ENCODE measurements around the gene DNAJB4. TPM values are rescaled to one million over a fixed set of nuclear protein-coding genes. Genes with fewer than 3 reads are reported as not detected.

DNAJB4 gene
- total and polyA plus RNA-seq, 2 of the 8 experiments (the other 6 are each of a cell fraction or from before 2014, with no cell fraction given): 6.6 to 21.8 TPM

GRCh38 chr1:78040484-78041089 lies 35.8 kb downstream of the DNAJB4 start (continued):
- TF ChIP-seq, protein P1, sequence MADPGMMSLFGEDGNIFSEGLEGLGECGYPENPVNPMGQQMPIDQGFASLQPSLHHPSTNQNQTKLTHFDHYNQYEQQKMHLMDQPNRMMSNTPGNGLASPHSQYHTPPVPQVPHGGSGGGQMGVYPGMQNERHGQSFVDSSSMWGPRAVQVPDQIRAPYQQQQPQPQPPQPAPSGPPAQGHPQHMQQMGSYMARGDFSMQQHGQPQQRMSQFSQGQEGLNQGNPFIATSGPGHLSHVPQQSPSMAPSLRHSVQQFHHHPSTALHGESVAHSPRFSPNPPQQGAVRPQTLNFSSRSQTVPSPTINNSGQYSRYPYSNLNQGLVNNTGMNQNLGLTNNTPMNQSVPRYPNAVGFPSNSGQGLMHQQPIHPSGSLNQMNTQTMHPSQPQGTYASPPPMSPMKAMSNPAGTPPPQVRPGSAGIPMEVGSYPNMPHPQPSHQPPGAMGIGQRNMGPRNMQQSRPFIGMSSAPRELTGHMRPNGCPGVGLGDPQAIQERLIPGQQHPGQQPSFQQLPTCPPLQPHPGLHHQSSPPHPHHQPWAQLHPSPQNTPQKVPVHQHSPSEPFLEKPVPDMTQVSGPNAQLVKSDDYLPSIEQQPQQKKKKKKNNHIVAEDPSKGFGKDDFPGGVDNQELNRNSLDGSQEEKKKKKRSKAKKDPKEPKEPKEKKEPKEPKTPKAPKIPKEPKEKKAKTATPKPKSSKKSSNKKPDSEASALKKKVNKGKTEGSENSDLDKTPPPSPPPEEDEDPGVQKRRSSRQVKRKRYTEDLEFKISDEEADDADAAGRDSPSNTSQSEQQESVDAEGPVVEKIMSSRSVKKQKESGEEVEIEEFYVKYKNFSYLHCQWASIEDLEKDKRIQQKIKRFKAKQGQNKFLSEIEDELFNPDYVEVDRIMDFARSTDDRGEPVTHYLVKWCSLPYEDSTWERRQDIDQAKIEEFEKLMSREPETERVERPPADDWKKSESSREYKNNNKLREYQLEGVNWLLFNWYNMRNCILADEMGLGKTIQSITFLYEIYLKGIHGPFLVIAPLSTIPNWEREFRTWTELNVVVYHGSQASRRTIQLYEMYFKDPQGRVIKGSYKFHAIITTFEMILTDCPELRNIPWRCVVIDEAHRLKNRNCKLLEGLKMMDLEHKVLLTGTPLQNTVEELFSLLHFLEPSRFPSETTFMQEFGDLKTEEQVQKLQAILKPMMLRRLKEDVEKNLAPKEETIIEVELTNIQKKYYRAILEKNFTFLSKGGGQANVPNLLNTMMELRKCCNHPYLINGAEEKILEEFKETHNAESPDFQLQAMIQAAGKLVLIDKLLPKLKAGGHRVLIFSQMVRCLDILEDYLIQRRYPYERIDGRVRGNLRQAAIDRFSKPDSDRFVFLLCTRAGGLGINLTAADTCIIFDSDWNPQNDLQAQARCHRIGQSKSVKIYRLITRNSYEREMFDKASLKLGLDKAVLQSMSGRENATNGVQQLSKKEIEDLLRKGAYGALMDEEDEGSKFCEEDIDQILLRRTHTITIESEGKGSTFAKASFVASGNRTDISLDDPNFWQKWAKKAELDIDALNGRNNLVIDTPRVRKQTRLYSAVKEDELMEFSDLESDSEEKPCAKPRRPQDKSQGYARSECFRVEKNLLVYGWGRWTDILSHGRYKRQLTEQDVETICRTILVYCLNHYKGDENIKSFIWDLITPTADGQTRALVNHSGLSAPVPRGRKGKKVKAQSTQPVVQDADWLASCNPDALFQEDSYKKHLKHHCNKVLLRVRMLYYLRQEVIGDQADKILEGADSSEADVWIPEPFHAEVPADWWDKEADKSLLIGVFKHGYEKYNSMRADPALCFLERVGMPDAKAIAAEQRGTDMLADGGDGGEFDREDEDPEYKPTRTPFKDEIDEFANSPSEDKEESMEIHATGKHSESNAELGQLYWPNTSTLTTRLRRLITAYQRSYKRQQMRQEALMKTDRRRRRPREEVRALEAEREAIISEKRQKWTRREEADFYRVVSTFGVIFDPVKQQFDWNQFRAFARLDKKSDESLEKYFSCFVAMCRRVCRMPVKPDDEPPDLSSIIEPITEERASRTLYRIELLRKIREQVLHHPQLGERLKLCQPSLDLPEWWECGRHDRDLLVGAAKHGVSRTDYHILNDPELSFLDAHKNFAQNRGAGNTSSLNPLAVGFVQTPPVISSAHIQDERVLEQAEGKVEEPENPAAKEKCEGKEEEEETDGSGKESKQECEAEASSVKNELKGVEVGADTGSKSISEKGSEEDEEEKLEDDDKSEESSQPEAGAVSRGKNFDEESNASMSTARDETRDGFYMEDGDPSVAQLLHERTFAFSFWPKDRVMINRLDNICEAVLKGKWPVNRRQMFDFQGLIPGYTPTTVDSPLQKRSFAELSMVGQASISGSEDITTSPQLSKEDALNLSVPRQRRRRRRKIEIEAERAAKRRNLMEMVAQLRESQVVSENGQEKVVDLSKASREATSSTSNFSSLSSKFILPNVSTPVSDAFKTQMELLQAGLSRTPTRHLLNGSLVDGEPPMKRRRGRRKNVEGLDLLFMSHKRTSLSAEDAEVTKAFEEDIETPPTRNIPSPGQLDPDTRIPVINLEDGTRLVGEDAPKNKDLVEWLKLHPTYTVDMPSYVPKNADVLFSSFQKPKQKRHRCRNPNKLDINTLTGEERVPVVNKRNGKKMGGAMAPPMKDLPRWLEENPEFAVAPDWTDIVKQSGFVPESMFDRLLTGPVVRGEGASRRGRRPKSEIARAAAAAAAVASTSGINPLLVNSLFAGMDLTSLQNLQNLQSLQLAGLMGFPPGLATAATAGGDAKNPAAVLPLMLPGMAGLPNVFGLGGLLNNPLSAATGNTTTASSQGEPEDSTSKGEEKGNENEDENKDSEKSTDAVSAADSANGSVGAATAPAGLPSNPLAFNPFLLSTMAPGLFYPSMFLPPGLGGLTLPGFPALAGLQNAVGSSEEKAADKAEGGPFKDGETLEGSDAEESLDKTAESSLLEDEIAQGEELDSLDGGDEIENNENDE (IDR thresholded peaks at IDR 0.05; ENCODE audit: insufficient replicate concordance, low read length): no peak
- no peak for TF ChIP-seq CHD1 (IDR thresholded peaks at IDR 0.05; ENCODE audit: low read depth, low read length)
